ENCODE results near the gene PLXNA1.

DNA sequence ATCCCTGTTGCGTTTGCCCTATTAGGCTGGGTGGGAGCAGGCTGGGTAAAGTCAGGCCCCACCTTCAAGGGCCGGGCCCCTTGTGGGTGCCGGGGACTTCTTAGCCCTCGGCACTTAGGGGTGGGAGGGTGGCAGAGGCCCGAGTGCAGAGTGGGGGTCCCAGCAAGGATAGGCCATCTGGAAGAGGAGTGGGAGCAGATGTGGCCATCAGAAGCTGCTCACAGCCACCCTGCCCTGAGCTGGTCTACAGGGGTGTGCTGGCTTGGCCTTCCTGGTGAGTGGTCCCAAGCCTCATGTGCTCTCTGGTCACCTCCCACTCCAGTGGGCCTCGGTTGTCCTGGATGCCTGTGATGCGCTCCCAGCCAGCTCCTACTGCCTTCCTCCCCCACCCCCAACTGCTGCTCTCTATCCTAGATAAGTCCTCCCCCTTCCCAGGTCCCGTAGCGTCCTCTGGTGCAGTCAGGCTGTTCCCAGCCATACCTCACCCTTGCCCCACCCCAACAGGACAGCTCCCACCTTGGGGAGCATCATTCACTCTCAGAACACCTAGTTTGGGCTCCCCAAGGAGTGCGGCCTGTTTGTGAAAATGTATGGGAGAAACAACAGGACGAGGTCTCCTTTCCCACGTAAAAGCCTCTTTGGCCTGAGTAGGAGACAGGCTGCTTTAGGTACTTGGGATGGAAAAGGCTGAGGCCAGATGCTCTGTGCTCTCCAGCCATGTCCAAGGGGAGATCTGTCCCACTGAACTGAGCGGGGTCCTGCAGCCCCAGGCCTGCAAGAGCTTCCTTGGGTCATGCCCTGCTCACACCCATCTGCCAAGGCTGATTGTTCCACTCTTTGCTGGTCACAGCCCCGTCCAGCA, 24.9 kb upstream of the PLXNA1 start:
- TF ChIP-seq SMARCA5 (IDR thresholded peaks at IDR 0.05) = no peak
- TF ChIP-seq, protein P1, sequence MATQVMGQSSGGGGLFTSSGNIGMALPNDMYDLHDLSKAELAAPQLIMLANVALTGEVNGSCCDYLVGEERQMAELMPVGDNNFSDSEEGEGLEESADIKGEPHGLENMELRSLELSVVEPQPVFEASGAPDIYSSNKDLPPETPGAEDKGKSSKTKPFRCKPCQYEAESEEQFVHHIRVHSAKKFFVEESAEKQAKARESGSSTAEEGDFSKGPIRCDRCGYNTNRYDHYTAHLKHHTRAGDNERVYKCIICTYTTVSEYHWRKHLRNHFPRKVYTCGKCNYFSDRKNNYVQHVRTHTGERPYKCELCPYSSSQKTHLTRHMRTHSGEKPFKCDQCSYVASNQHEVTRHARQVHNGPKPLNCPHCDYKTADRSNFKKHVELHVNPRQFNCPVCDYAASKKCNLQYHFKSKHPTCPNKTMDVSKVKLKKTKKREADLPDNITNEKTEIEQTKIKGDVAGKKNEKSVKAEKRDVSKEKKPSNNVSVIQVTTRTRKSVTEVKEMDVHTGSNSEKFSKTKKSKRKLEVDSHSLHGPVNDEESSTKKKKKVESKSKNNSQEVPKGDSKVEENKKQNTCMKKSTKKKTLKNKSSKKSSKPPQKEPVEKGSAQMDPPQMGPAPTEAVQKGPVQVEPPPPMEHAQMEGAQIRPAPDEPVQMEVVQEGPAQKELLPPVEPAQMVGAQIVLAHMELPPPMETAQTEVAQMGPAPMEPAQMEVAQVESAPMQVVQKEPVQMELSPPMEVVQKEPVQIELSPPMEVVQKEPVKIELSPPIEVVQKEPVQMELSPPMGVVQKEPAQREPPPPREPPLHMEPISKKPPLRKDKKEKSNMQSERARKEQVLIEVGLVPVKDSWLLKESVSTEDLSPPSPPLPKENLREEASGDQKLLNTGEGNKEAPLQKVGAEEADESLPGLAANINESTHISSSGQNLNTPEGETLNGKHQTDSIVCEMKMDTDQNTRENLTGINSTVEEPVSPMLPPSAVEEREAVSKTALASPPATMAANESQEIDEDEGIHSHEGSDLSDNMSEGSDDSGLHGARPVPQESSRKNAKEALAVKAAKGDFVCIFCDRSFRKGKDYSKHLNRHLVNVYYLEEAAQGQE (IDR thresholded peaks at IDR 0.05; ENCODE audit: low read depth, low read length) = no peak
- TF ChIP-seq CREB1 (IDR thresholded peaks at IDR 0.05; ENCODE audit: low read depth) = no peak
- TF ChIP-seq SIN3A (IDR thresholded peaks at IDR 0.05; ENCODE audit: low read depth, low read length) = no peak
